Gastroesophageal sphincter (tissue), 4 donors: ENCODE results near the gene CDRT4. TPM values are rescaled to one million over a fixed set of nuclear protein-coding genes. Genes with fewer than 3 reads are reported as not detected.

Experiments
- ATAC-seq: fragments of 150-250 bp; one replicate; pipeline ENCODE4 v1.9.1; 2016; ENCODE audit warnings: mild to moderate bottlenecking, moderate library complexity
- H3K27ac ChIP-seq, 4 donors: fragments of 200-600 bp; sonication (generic) in 3 of 4; 1 replicate in 3 of 4; 2 replicates in 1 of 4; pipeline ENCODE4 v1.5.1; 2016 to 2019
- H3K27me3 ChIP-seq: fragments of 200-600 bp; sonication (generic); one replicate; pipeline ENCODE4 v1.5.1; 2019
- H3K36me3 ChIP-seq, 2 donors: fragments of 200-600 bp; sonication (generic); one replicate each; pipeline ENCODE4 v1.5.1; 2019; ENCODE audit warnings: control low read depth in 1 of 2
- H3K4me1 ChIP-seq, 3 donors: fragments of 200-600 bp; sonication (generic); 1 replicate in 2 of 3; 2 replicates in 1 of 3; pipeline ENCODE4 v1.5.1; 2016 to 2019; ENCODE audit warnings: control low read depth in 2 of 3
- H3K4me3 ChIP-seq, 2 donors: fragments of 200-600 bp; sonication (generic); one replicate each; pipeline ENCODE4 v1.5.1; 2019; ENCODE audit warnings: mild to moderate bottlenecking in 1 of 2, moderate library complexity in 1 of 2
- H3K9me3 ChIP-seq, 3 donors: fragments of 200-600 bp; sonication (generic); one replicate each; pipeline ENCODE4 v1.5.1; 2017 to 2019; ENCODE audit warnings: control low read depth in 2 of 3
- CTCF ChIP-seq, 4 experiments: fragments of 200-600 bp in 2 of 4; fragments of 450-650 bp in 2 of 4; sonication (generic) in 1 of 4; IDR thresholded peaks; one replicate each; pipeline ENCODE4 v1.5.1; 2017 to 2019; ENCODE audit warnings: antibody characterized with exemption in 4 of 4, mild to moderate bottlenecking in 2 of 4, moderate library complexity in 2 of 4
- EP300 ChIP-seq: sonication (generic); formaldehyde crosslinking; IDR thresholded peaks from one replicate; pipeline ENCODE4 v1.6.1; 2017; ENCODE audit warnings: antibody characterized with exemption, mild to moderate bottlenecking
- POLR2A ChIP-seq, 2 donors: fragments of 450-650 bp; IDR thresholded peaks; one replicate each; pipeline ENCODE4 v1.6.1; 2017; ENCODE audit warnings: antibody characterized with exemption in 2 of 2, mild to moderate bottlenecking in 2 of 2, moderate library complexity in 1 of 2
- POLR2AphosphoS5 ChIP-seq: sonication (generic); formaldehyde crosslinking; IDR thresholded peaks from one replicate; pipeline ENCODE4 v1.6.1; 2017; ENCODE audit warnings: antibody characterized with exemption
- WGBS, 2 donors: methylation state at CpG; one replicate each; pipeline ENCODE4 v1.1.5; 2018; ENCODE audit warnings: low coverage in 1 of 2; 5-methylcytosine and 5-hydroxymethylcytosine counted together
- total RNA-seq, 4 donors: library from RNA; depleted of rRNA; stranded (reverse); fragments of >200 nt; gene quantifications; one replicate each; pipeline ENCODE4 v1.1.0, GENCODE V29; 2016

Gene CDRT4
- total RNA-seq, 4 donors from 2014 or later: 5.4 to 5.9 (median 5.5) TPM

- peak overlapping the region in 3 of 4 donors; percentile 75 to 83 (median 79) for H3K27ac ChIP-seq
- no peaks in the 10 kb centered on the region for H3K27me3 ChIP-seq
- no peaks in the 10 kb centered on the region for H3K9me3 ChIP-seq
- TF ChIP-seq POLR2AphosphoS5 (no peak), EP300 (no peak), CTCF (IDR thresholded peaks at IDR 0.05) (no peak), POLR2A (IDR thresholded peaks at IDR 0.05) (no peak)
- no peaks in the 10 kb centered on the region for H3K36me3 ChIP-seq
- H3K4me3 ChIP-seq: no peak overlapping the region
- no peak for ATAC-seq
- 19 to 53% methylated on average over 2 to 5 of the region's 11 CpGs for WGBS, 2 donors
- peaks cover 6 to 55% (median 22%) of the 10 kb centered on the region in 3 donors for H3K4me1 ChIP-seq
These were observed 3.0 kb downstream of the CDRT4 start for GRCh38 chr17:15464231-15464985.

GRCh38 chr17:15462976-15463772 is 4.2 kb downstream of the CDRT4 start:
- Histone ChIP-seq H3K4me3 (no peak overlapping the region), H3K27ac (peak overlapping the region; percentile 45 to 83 (median 77)), H3K36me3 (no peaks in the 10 kb centered on the region), H3K27me3 (no peaks in the 10 kb centered on the region), H3K4me1 (peaks cover 6 to 68% (median 30%) of the 10 kb centered on the region in 3 donors), H3K9me3 (no peaks in the 10 kb centered on the region)
- TF ChIP-seq POLR2AphosphoS5 (peak; percentile 94), CTCF (IDR thresholded peaks at IDR 0.05) (no peak)
- 17 to 23% methylated on average over 6 to 11 of the region's 11 CpGs for WGBS, 2 donors
- peak; percentile 91 for ATAC-seq

- H3K36me3 ChIP-seq: no peaks in the 10 kb centered on the region
- no peaks in the 10 kb centered on the region for H3K9me3 ChIP-seq
- H3K27ac ChIP-seq: peak overlapping the region; percentile 16 to 78 (median 75)
- no peaks in the 10 kb centered on the region for H3K27me3 ChIP-seq
- 100% methylated on average over 3 of the region's 7 CpGs; no CpG with 5 or more reads in 1 of the 2 donors for WGBS, 2 donors
- peak overlapping the region in 1 of 2 donors; percentile 6 for H3K4me3 ChIP-seq
- H3K4me1 ChIP-seq: peaks cover 8 to 86% (median 36%) of the 10 kb centered on the region in 3 donors
- ATAC-seq: peak; percentile 40
- TF ChIP-seq POLR2A (IDR thresholded peaks at IDR 0.05): no peak
- TF ChIP-seq POLR2AphosphoS5: no peak
- TF ChIP-seq CTCF (IDR thresholded peaks at IDR 0.05): no peak
- TF ChIP-seq EP300: no peak
These were observed 9.7 kb downstream of the CDRT4 start for GRCh38 chr17:15457723-15458094.

- TF ChIP-seq POLR2A (IDR thresholded peaks at IDR 0.05): no peak
- peak in 3 of 4 experiments; percentile 62 to 64 (median 63) for TF ChIP-seq CTCF (IDR thresholded peaks at IDR 0.05)
- TF ChIP-seq EP300: no peak
- TF ChIP-seq POLR2AphosphoS5: peak; percentile 89
- Histone ChIP-seq H3K9me3 (no peaks in the 10 kb centered on the region), H3K36me3 (no peaks in the 10 kb centered on the region), H3K4me1 (peaks cover 7 to 86% (median 34%) of the 10 kb centered on the region in 3 donors), H3K27me3 (no peaks in the 10 kb centered on the region), H3K4me3 (peak overlapping the region in 1 of 2 donors; percentile 6), H3K27ac (peak overlapping the region; percentile 16 to 78 (median 75))
- ATAC-seq: peak; percentile 87
- 35 to 44% methylated on average over 11 to 12 of the region's 16 CpGs for WGBS, 2 donors
These were observed 10.3 kb downstream of the CDRT4 start for GRCh38 chr17:15456972-15457722.
